SU-DHL-6 (cell line): Measurements from ENCODE around the gene CYP2J2.

Source experiments
- H2AFZ ChIP-seq: fragments of 200-600 bp; sonication (generic); 2 replicates; pipeline ENCODE4 v1.6.1; 2014; ENCODE audit warnings: low read depth, mild to moderate bottlenecking, moderate library complexity, mixed read lengths, antibody characterized with exemption, low read length; ENCODE audit not compliant: severe bottlenecking
- H3F3A ChIP-seq: fragments of 200-600 bp; shearing (Covaris generic); 2 replicates; pipeline ENCODE4 v1.6.0; 2016; ENCODE audit warnings: antibody characterized with exemption, mild to moderate bottlenecking; ENCODE audit not compliant: insufficient read depth
- H3K27ac ChIP-seq: fragments of 200-600 bp; sonication (generic); 2 replicates; pipeline ENCODE4 v1.5.1; 2016; ENCODE audit warnings: low read depth, mild to moderate bottlenecking, low read length, moderate library complexity, mixed read lengths
- H3K27me3 ChIP-seq: fragments of 200-600 bp; sonication (generic), shearing (Covaris generic); 2 replicates; pipeline ENCODE4 v1.6.0; 2014; ENCODE audit warnings: mild to moderate bottlenecking, low read length
- H3K36me3 ChIP-seq: fragments of 200-600 bp; sonication (generic); 2 replicates; pipeline ENCODE4 v1.6.1; 2014; ENCODE audit warnings: mild to moderate bottlenecking, low read length, mixed read lengths
- H3K4me2 ChIP-seq: fragments of 300-600, 200-600 bp; shearing (Covaris generic), sonication (generic); 2 replicates; pipeline ENCODE4 v1.6.0; 2014; ENCODE audit warnings: low read length, low read depth, mild to moderate bottlenecking; ENCODE audit not compliant: poor library complexity, severe bottlenecking
- H3K4me3 ChIP-seq: fragments of 200-600 bp; sonication (generic); 2 replicates; pipeline ENCODE4 v1.5.1; 2014; ENCODE audit warnings: antibody characterized with exemption, low read length, mild to moderate bottlenecking, mixed read lengths; ENCODE audit not compliant: insufficient read depth, poor library complexity, severe bottlenecking
- H3K79me2 ChIP-seq: fragments of 200-600 bp; sonication (generic); 2 replicates; pipeline ENCODE4 v1.6.1; 2014; ENCODE audit warnings: mild to moderate bottlenecking, low read length, moderate library complexity; ENCODE audit not compliant: insufficient read depth
- H3K9ac ChIP-seq: fragments of 200-600 bp; sonication (generic); 2 replicates; pipeline ENCODE4 v1.7.0; 2014; ENCODE audit warnings: mild to moderate bottlenecking, low read length
- H3K9me2 ChIP-seq: fragments of 200-600 bp; sonication (generic); replicated peaks from 2 replicates; pipeline ENCODE4 v1.6.1; 2014; ENCODE audit warnings: low read length; ENCODE audit not compliant: insufficient read depth
- H3K9me3 ChIP-seq: fragments of 200-600 bp; sonication (generic); 2 replicates; pipeline ENCODE4 v1.6.1; 2014; ENCODE audit warnings: low read length, mixed read lengths; ENCODE audit not compliant: insufficient read depth
- H4K20me1 ChIP-seq: fragments of 200-600 bp; sonication (generic); 2 replicates; pipeline ENCODE4 v1.6.1; 2014; ENCODE audit warnings: low read depth, mild to moderate bottlenecking, antibody characterized with exemption, low read length, moderate library complexity, mixed read lengths
- CTCF ChIP-seq: fragments of 200-600 bp; sonication (generic); IDR thresholded peaks from one replicate; pipeline ENCODE4 v1.5.1; 2017; ENCODE audit warnings: antibody characterized with exemption, mild to moderate bottlenecking, low read length, moderate library complexity; ENCODE audit not compliant: insufficient read depth, poor library complexity, severe bottlenecking
- EZH2phosphoT487 ChIP-seq: fragments of 200-600 bp; sonication (generic), shearing (Covaris generic); conservative IDR thresholded peaks from 2 replicates; pipeline ENCODE4 v1.6.1; 2018; ENCODE audit warnings: mild to moderate bottlenecking, antibody characterized with exemption, low read length, moderate library complexity, mixed read lengths

The CYP2J2 gene

GRCh38 chr1:59871746-59872145 lies 54.8 kb downstream of the CYP2J2 start:
- H3K4me2 ChIP-seq = no peak overlapping the region
- H3K36me3 ChIP-seq = no peaks in the 10 kb centered on the region
- H3K9ac ChIP-seq = no peak overlapping the region
- TF ChIP-seq CTCF (no peak), EZH2phosphoT487 (no peak)
- no peak overlapping the region for H3K27ac ChIP-seq
- no peak overlapping the region for H2AFZ ChIP-seq
- H4K20me1 ChIP-seq = no peaks in the 10 kb centered on the region
- H3K27me3 ChIP-seq = no peaks in the 10 kb centered on the region
- H3K9me2 ChIP-seq = no peaks in the 10 kb centered on the region
- H3F3A ChIP-seq = no peaks in the 10 kb centered on the region
- H3K9me3 ChIP-seq = no peaks in the 10 kb centered on the region
- no peaks in the 10 kb centered on the region for H3K79me2 ChIP-seq
- no peak overlapping the region for H3K4me3 ChIP-seq

- no peak overlapping the region for H3K4me2 ChIP-seq
- no peak overlapping the region for H3K4me3 ChIP-seq
- no peak overlapping the region for H2AFZ ChIP-seq
- no peak for TF ChIP-seq EZH2phosphoT487
- TF ChIP-seq CTCF = no peak
- H3K9ac ChIP-seq = no peak overlapping the region
- no peaks in the 10 kb centered on the region for H4K20me1 ChIP-seq
- no peaks in the 10 kb centered on the region for H3K79me2 ChIP-seq
- no peaks in the 10 kb centered on the region for H3K9me2 ChIP-seq
- no peaks in the 10 kb centered on the region for H3K9me3 ChIP-seq
- H3K27ac ChIP-seq = no peak overlapping the region
- no peaks in the 10 kb centered on the region for H3K36me3 ChIP-seq
- H3K27me3 ChIP-seq = no peaks in the 10 kb centered on the region
- H3F3A ChIP-seq = no peaks in the 10 kb centered on the region
Measured at GRCh38 chr1:59866462-59866861, 60.1 kb downstream of the CYP2J2 start.

- Histone ChIP-seq H3K9me2 (no peaks in the 10 kb centered on the region), H3K4me3 (no peak overlapping the region), H3K9ac (no peak overlapping the region), H3K9me3 (no peaks in the 10 kb centered on the region), H3K4me2 (no peak overlapping the region), H3K79me2 (no peaks in the 10 kb centered on the region), H2AFZ (no peak overlapping the region), H3K36me3 (no peaks in the 10 kb centered on the region), H3F3A (no peaks in the 10 kb centered on the region), H3K27me3 (no peaks in the 10 kb centered on the region), H3K27ac (no peak overlapping the region), H4K20me1 (no peaks in the 10 kb centered on the region)
- no peak for TF ChIP-seq EZH2phosphoT487
- TF ChIP-seq CTCF = no peak
Measured at GRCh38 chr1:59857679-59858354, 68.8 kb downstream of the CYP2J2 start.
